NCI-H446 treated with DMSO at 0.1 percent for 48 hours (cell line): ENCODE results near the gene ELANE.

Experiments used
- DNase-seq: peaks from one replicate; lab custom pipeline; 2025; lab: John Stamatoyannopoulos, UW

ELANE gene

DNA sequence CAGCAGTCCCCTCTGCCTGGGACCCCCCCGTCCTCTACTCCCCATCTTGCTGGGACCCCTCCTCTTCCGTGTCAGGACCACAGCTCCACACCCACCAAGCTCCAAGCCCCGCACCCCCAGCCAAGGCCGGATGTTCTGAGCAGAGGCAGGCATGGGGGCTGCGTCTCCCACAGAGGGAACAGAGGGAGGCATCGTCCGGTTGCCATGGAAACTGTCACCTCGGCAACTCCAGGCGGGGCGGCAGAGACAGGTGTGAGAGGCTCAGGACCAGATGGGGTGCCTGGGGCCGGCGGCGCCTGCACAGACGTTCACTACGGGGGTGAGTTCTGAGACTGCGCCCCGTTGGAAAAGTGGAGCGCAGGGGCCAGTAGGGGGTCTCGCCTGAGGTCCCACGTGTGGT is 46.6 kb downstream of the ELANE start:
- DNase-seq: no peak

DNA sequence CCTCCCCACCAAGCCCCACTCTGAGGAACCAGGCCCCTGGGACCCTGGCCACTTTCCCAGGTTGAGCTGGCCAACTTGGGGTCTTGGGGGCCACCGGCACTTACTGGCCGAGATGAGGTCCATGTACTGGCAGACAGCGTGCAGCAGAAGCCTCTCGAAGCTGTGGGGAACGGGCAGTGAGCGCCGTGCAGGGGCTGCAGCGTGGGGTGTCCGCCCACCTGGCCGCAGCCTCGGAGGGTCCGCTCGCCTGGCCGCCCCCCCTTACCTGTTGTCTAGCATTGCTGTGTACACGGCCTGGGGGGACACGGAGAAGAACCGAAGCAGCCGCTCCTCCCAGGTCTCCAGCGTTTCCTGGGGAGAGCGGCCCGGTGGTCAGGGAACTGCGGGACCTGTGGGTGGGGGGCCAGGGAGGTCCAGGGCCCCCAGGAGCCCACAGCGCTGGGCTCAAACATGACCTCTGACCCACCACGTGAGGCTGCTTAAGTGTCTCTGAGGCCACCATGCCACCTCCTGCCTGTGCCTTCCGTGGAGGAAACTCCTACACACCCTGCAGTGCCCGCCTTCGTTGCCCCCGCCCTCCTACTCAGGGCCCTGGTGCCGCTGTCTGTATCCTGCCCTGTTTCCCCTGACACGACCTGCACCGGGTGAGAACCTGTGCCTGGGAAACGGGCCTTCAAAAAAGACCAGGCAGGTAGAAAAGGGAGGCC is 47.4 kb downstream of the ELANE start:
- DNase-seq: no peak

DNA sequence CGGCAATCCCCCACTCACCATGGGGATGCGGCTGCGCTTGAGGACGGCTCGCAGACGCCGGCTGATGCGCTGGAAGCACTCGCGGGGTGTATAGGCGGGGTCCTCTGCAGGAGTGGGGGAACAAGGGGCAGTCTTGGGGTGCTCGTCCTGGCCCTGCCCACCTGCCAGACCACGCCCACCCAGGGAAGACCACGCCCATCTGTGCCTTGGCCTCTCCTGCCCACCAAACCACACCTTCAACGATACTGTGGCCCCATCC is 47.9 kb downstream of the ELANE start:
- DNase-seq: no peak

DNA sequence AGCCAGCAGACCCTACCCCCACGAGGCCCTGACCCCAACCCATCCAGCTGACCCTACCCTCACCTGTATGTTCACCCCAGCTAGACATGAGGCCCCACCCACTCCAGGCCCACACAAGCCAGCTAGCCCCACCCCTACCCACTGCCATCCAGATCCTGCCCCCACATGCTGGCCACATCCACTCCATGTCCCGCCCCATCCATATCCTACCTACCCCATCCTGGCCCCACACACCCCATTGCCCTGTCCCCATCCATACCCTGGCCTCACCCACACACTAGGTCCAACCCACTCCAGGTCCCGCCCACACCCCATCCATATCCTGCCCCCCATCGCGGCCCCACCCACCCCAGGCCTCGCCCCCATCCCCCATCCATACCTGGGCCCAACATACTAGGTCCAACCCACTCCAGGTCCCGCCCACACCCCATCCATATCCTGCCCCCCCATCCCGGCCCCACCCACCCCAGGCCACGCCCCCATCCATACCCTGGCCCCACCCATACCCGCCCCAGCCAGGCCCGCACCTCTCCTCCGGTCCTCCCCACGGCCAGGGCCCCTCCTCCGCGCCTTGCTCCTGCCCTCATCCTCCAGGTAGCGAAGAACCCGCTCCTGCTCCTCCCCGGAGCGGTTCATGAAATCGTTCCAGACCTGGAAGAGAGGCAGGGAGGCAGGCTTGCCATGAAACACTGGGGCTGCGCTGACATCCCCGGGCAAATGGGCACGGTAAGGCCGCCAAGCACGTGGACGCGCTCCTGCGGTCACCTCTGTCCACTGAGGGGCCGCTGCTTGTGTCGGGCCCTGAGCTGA is 48.4 kb downstream of the ELANE start:
- no peak for DNase-seq

DNA sequence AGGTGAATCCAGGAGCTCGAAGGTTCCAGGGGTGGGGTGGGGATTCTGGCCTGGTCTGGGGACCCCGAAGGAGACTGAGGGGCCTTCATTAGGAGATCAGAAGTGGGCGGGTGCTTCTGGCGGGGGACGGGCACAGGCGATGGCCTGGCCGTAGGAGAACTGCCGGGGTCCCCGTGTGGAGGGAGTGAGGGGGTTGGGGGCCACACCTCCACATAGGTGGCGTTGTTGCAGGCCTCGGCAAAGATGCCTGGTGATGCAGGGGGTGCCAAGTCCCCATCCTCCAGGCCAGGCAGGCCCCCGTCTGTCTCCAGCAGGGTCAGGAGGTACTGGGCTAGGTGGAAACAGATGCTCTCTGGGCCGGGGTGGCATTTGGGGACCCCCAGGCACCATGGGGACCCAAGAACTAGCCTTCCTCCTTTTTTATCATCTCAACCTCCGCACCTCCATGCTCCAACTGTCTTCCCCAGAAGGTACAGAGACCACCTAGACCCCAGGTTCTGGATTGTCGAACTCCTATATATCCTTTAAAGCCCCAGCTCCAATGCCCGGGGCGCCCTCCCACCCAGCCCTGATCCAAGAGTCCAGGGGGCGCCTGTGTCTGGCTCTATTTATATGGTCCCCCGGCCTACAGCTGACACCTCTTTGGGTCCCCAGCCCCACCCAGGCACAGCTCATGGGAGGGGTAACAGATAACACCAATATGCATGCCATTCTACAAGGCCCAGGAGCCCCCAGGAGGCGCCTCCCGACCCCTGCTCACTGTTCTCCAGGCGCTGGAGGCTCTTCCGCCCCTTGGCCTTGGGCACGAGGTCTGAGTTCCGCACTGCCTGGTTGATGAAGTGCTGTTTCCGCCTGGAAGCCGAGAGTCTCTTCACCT is 49.4 kb downstream of the ELANE start:
- DNase-seq: no peak

DNA sequence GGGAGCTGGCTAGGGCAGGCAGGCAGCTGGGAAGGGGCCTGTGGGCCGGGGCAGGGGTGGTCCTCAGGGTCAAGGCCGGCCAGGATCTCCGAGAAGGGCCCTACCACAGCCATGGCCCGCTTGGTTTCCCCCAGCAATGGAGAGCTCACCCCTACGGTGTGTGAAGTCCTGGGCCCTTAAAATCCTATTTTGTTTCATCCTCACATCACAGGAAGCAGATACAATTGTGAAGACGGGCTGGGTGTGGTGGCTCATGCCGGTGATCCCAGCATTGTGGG is 49.9 kb downstream of the ELANE start:
- no peak for DNase-seq

DNA sequence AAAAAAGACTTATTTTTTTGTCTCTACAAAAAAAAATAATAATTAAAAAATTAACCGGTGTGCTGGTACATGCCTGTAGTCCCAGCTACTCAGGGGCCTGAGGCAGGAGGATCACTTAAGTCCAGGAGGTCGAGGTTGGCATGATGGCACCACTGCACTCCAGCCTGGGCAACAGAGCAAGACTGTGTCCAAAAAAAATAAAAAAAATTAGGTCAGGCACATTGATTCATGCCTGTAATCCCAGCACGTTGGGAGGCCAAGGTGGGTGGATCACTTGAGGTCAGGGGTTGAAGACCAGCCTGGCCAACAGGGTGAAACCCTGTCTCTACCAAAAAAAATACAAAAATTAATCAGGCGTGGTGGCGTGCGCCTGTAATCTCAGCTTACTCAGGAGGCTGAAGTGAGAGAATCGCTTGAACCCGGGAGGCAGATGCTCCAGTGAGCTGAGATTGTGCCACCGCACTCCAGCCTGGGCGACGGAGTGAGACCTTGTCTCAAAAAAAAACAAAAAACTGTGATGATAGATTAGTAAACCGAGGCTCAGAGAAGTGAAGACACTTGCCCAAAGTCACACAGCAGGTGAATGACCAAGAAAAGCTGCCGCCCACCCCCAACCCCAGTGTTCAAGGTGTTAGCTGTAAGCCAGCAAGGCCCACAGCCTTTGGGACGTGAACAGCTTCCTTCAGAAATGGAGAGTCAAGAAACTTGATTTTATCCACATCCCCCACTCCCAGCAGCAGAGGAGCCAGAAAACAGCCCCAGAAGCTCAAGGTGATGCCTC is 50.5 kb downstream of the ELANE start:
- no peak for DNase-seq

DNA sequence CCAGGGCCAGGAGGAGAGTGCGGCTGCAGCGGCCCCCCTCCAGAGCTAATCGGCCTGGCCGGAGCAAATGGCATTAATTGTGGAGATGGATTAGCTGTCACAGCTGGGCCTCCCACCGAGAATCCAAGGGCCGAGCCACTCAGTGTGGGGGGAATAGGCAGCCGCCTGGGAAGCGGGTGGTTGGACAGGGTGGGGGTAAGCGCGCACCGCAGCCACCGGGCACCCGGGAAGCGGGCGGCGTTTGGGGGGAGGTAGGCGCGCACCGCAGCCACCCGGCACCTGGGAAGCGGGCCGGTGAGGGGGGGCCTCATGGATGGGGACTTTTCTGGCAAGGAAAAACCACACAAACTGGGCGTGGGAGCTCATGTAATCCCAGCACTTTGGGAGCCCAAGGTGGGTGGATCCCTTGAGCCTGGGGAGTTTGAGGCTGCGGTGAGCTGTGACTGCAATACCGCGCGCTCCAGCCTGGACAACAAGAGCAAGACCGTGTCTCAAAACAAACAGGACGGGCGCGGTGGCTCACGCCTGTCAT is 51.2 kb downstream of the ELANE start:
- DNase-seq: no peak

DNA sequence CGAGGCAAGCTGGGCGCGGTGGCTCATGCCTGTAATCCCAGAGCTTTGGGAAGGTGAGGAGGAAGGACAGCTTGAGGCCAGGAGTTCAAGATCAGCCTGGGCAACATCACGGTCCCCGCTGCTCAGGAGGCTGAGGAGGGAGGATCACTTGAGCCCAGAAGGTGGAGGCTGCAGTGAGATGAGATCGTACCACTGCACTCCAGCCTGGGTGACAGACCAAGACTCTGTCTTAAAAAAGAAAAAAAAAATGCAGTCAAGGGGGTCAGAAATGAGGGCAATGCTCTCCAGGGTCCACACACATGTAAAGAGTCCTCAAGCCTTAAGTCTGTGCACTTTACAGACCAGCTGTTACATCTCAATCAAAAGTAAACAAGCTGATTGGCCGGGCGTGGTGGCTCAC is 52.4 kb downstream of the ELANE start:
- no peak for DNase-seq
